GM18526 (cell line): ENCODE data around the gene OR52K1.

Source experiments
- POLR2A ChIP-seq: IDR thresholded peaks from 3 replicates; pipeline ENCODE4 v1.6.1; 2011; ENCODE audit not compliant: insufficient read length; ENCODE audit errors: extremely low read depth

OR52K1 gene

GRCh38 chr11:4479644-4480043 lies 2.8 kb upstream of the OR52K1 start:
- no peak for TF ChIP-seq POLR2A

GRCh38 chr11:4480577-4481239 lies 1.7 kb upstream of the OR52K1 start:
- no peak for TF ChIP-seq POLR2A

GRCh38 chr11:4481240-4481582 lies 1.2 kb upstream of the OR52K1 start:
- TF ChIP-seq POLR2A: no peak

- TF ChIP-seq POLR2A: no peak
Measured at GRCh38 chr11:4484310-4484709, 1.9 kb downstream of the OR52K1 start.

- TF ChIP-seq POLR2A: no peak
Measured at GRCh38 chr11:4491878-4492606, 9.6 kb downstream of the OR52K1 start.

GRCh38 chr11:4493480-4493818 lies 11.0 kb downstream of the OR52K1 start:
- TF ChIP-seq POLR2A: no peak

- no peak for TF ChIP-seq POLR2A
Measured at GRCh38 chr11:4495487-4495886, 13.0 kb downstream of the OR52K1 start.

GRCh38 chr11:4495986-4496385 lies 13.5 kb downstream of the OR52K1 start:
- no peak for TF ChIP-seq POLR2A

- TF ChIP-seq POLR2A: no peak
Measured at GRCh38 chr11:4496557-4497248, 14.3 kb downstream of the OR52K1 start.

GRCh38 chr11:4508886-4509285 lies 26.4 kb downstream of the OR52K1 start:
- TF ChIP-seq POLR2A: no peak

- no peak for TF ChIP-seq POLR2A
Measured at GRCh38 chr11:4511282-4512245, 29.1 kb downstream of the OR52K1 start.

GRCh38 chr11:4514196-4514595 lies 31.8 kb downstream of the OR52K1 start:
- no peak for TF ChIP-seq POLR2A

- no peak for TF ChIP-seq POLR2A
Measured at GRCh38 chr11:4522339-4522738, 39.9 kb downstream of the OR52K1 start.

- TF ChIP-seq POLR2A: no peak
Measured at GRCh38 chr11:4522752-4523151, 40.3 kb downstream of the OR52K1 start.

GRCh38 chr11:4523666-4524065 lies 41.2 kb downstream of the OR52K1 start:
- no peak for TF ChIP-seq POLR2A
